VCaP (cell line): ENCODE results near the gene CTIF.

Experiments
- H3K27ac ChIP-seq: fragments of 450-650 bp; 2 replicates; pipeline ENCODE4 v1.5.1; 2017
- TF ChIP-seq, protein P1 (sequence below): fragments of 450-650 bp; conservative IDR thresholded peaks from 2 replicates; pipeline ENCODE4 v1.5.1; 2017; ENCODE audit warnings: mild to moderate bottlenecking, moderate library complexity

The CTIF gene

DNA sequence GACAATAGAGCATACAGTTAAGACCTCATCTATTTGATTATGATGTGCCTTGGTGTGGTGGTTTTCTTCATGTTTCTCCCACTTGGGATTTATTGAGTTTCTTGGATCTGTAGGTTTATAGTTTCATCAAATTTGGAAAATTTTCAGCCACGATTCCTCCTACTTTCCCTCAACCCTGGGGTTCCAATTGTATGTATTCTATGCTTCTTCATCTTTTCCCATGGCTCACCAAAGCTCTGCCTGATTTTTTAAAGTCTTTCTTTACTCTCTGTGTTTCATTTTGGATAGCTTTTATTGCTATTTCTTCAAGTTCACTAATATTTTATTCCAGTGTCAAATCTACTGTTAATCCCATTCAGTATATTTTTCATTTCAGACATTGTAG is 132.7 kb downstream of the CTIF start:
- TF ChIP-seq, protein P1, sequence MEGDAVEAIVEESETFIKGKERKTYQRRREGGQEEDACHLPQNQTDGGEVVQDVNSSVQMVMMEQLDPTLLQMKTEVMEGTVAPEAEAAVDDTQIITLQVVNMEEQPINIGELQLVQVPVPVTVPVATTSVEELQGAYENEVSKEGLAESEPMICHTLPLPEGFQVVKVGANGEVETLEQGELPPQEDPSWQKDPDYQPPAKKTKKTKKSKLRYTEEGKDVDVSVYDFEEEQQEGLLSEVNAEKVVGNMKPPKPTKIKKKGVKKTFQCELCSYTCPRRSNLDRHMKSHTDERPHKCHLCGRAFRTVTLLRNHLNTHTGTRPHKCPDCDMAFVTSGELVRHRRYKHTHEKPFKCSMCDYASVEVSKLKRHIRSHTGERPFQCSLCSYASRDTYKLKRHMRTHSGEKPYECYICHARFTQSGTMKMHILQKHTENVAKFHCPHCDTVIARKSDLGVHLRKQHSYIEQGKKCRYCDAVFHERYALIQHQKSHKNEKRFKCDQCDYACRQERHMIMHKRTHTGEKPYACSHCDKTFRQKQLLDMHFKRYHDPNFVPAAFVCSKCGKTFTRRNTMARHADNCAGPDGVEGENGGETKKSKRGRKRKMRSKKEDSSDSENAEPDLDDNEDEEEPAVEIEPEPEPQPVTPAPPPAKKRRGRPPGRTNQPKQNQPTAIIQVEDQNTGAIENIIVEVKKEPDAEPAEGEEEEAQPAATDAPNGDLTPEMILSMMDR, result no peak

DNA sequence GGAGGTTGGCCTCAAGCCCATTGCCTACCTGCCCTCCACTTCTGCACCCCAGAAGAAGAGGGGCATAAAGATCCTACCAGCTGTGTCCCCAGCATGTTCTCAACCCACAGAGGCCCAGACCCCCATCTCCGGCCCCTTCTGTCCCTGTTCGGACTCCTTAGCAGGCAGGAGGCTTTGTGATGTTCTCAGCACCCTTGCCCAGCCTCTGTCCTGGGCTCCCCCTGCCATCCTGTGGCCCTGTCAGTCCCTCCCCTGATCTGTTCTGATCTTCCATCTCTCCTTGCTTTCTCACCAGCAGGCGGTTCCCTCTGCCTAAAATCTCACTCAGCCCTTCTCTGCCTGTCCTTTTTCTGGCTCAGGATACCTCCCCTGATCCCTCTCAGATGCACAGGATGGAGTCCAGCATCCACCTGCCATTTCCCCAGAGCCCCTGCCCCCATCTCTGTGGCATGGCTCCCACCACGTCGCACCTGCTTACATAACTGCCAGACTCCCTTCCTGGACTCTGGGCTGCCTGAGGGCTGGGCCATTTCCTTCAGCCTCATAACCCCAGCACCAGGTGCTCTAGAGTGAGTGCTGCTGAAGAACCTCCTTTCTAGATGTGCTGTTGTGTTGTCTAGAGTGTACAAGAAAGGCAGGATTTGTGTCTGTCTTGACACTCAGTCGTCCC is 134.0 kb downstream of the CTIF start:
- no peak overlapping the region for H3K27ac ChIP-seq
- TF ChIP-seq, protein P1, result no peak

More for the DNA sequence above, 132.7 kb downstream of the CTIF start:
- no peak overlapping the region for H3K27ac ChIP-seq

DNA sequence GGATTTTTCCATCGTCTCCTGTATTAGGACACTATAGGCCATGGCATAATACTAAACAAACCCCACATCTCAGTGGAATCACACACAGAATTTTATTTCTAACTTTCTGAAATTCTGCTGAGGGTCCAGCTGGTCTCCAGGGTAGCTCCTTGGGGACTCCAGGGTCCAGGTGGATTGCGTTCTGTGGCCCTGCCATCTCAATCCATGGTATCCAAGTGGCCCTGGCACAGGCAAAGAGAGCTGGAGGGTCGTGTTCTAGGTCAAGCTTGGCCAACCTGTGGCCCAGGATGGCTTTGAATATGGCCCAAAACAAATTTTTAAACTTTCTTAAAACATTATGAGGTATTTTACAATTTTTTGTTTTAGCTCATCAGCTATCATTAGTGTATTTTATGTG is 134.6 kb downstream of the CTIF start:
- no peak overlapping the region for H3K27ac ChIP-seq
- TF ChIP-seq, protein P1, result no peak

DNA sequence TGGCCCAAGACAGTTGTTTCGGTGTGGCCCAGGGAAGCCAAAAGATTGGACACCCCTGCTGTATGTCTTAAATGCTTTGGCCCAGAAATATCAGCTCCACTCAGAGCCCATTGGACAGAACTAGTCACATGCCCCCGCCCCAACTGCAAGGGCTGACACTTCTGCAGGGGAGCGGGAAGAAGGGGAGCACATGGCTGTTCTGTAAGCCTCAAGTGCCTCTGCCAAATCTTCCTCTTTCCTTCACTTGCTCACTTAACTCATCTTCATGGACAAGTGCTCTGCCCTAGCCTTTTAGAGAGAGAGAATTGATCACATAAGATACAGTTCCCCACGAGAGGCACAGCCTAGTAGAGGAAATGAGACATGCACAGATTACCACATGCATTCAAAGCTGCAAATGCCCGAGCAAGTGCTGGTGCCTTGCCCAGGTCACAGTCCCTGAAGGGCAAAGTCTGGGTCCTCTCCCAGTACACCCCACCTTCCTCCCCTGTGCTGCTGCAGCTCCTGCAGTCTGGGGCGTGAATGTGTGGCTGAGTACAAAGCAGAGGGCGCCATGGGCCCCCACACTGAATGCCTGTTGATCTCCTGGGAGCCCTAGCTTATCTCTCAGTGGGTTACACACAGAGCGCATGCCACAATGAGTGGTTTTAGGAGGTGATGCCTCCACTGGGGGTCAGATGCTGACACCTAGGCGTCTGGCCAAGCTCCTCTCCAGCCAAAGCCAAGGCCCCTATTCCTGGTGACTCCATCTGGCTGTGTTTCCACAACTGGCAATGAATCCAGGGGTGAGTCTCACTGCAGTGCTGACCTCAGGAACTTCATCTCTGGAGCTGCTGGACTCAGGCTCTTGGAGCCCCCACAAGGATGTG is 135.3 kb downstream of the CTIF start:
- TF ChIP-seq, protein P1, result no peak
- no peak overlapping the region for H3K27ac ChIP-seq

DNA sequence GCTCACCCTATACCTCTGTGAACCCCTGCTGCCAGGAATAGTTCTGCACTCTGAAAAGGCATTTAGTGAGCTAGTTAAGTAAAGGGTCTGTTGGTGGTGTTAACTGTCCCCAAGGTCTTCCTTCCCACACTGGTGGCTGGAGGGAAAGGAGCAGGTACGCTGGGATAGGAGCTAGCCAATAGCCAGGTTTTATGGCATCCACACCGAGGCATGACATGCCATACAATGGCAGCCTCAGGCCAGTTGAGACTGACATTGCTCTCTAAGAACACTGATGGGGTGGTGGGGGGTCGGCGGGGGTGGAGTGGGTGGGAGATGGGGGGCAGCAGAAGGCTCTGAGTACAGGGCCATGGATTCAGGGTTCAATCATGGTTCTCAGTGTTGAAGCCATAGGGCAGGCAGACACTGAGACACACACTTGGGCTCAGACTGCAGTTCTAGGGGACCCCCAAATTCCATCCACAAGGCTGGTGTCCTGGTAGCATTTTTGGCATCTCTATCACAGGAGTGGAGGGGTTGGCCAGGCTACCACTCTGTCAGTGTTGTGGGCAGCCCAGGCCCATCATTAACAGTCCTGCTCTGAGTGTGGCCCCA is 136.0 kb downstream of the CTIF start:
- TF ChIP-seq, protein P1, result no peak
- no peak overlapping the region for H3K27ac ChIP-seq

DNA sequence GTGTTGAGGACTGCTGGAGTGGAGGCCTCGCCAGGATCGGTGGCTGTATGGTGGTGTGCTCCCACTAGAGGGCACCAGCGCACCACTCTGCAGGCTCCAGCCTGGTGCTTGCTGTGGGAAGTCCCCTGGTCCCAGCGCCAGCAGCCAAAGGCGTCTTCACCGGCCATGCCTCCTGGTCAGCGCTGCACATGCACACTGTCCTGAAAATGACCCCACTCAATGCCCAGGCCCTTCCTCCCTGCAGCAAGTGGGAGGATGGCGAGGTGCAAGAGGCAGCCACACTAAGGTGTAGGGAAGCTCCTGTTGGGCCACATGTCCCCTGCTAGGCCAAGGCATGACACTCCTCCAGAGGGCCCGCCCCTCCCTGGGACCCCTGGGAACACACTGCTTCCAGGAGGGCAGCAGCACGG is 136.5 kb downstream of the CTIF start:
- no peak overlapping the region; the same call in 1 of the 2 replicates for H3K27ac ChIP-seq
- TF ChIP-seq, protein P1, result peak; percentile 95

DNA sequence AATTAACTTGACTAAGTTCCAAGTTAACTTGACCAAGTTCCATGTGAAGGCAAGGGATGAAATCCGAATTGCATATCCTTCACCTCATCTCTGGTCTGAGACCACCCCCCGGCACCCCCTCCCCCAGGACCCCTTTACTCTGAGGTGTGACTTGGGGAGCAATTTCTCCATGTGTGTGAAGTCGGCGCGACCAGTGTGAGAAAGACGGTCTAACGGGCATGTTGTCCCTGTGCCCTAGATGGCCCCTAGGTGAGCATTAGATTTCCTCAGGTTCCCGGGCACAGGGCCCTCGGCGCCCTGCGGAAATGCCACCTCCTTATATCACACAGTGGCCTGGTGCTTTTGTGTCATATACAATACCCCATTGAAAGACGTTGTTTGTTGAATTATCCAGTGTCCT is 137.1 kb downstream of the CTIF start:
- TF ChIP-seq, protein P1, result no peak

More for the DNA sequence above, 137.1 kb downstream of the CTIF start:
- no peak overlapping the region; the same call in 1 of the 2 replicates for H3K27ac ChIP-seq
